Upper lobe of left lung (tissue), 6 donors: ENCODE results near the gene PSME3IP1. TPM values are rescaled to one million over a fixed set of nuclear protein-coding genes. Genes with fewer than 3 reads are reported as not detected.
"Not testable (repeated sequence)": the region's sequence is repeated elsewhere in the genome, so short reads cannot be mapped to it uniquely, and the experiment has no call there.

ENCODE experiments used
- ATAC-seq, 2 donors: fragments of 200-7000 bp; cut with Tn5 transposase; one replicate each; pipeline ENCODE4 v1.9.1; 2022; ENCODE audit warnings: mild to moderate bottlenecking in 2 of 2, moderate library complexity in 2 of 2; ENCODE audit not compliant: low FRiP score in 2 of 2
- DNase-seq, 2 donors: peaks; one replicate each; pipeline ENCODE4 v3.0.0-alpha.2; 2019 to 2020
- H3K27ac ChIP-seq, 4 donors: fragments of 200-600 bp; sonication (generic); one replicate each; pipeline ENCODE4 v1.5.1; 2016 to 2019
- H3K27me3 ChIP-seq, 4 donors: fragments of 200-600 bp; sonication (generic); one replicate each; pipeline ENCODE4 v1.5.1; 2017 to 2019
- H3K36me3 ChIP-seq, 4 donors: fragments of 200-600 bp; sonication (generic); one replicate each; pipeline ENCODE4 v1.5.1; 2016 to 2019
- H3K4me1 ChIP-seq, 4 donors: fragments of 200-600 bp; sonication (generic); one replicate each; pipeline ENCODE4 v1.5.1; 2018 to 2019
- H3K4me3 ChIP-seq, 4 donors: fragments of 200-600 bp; sonication (generic); one replicate each; pipeline ENCODE4 v1.5.1; 2017 to 2019; ENCODE audit warnings: mild to moderate bottlenecking in 2 of 4, moderate library complexity in 1 of 4
- H3K9me3 ChIP-seq, 4 donors: fragments of 200-600 bp; sonication (generic); one replicate each; pipeline ENCODE4 v1.5.1; 2018 to 2019
- CTCF ChIP-seq, 6 experiments: fragments of 450-650 bp in 4 of 6; fragments of 200-600 bp in 2 of 6; sonication (generic) in 2 of 6; IDR thresholded peaks; one replicate each; pipeline ENCODE4 v1.5.1; 2016 to 2019; ENCODE audit warnings: antibody characterized with exemption in 6 of 6
- EP300 ChIP-seq, 4 donors: sonication (generic); formaldehyde crosslinking; IDR thresholded peaks; one replicate each; pipeline ENCODE4 v1.5.1; 2017; ENCODE audit warnings: antibody characterized with exemption in 4 of 4, control low read depth in 2 of 4
- POLR2A ChIP-seq, 4 donors: fragments of 450-650 bp; IDR thresholded peaks; one replicate each; pipeline ENCODE4 v1.5.1; 2016 to 2017; ENCODE audit warnings: antibody characterized with exemption in 4 of 4, mild to moderate bottlenecking in 2 of 4
- POLR2AphosphoS5 ChIP-seq, 2 donors: sonication (generic); formaldehyde crosslinking; IDR thresholded peaks; one replicate each; pipeline ENCODE4 v1.5.1; 2017; ENCODE audit warnings: antibody characterized with exemption in 2 of 2
- WGBS, 2 donors: methylation state at CpG; one replicate each; pipeline ENCODE4 v1.1.5; 2017 to 2018; 5-methylcytosine and 5-hydroxymethylcytosine counted together
- total RNA-seq, 6 donors: library from RNA; depleted of rRNA in 4 of 6; stranded (reverse); fragments of >200 nt in 4 of 6; gene quantifications; one replicate each; pipeline versions ENCODE4 v1.1.0 to v1.2.1, GENCODE V29; 2016 to 2021
- donor health status: DM: no; HTN: no; CAD: no; lungs with moderate emphysema.
- donor health status: DM: no; HTN: yes; CAD: no; lungs with severe emphysema.

The PSME3IP1 gene
- total RNA-seq, 6 donors from 2014 or later: 49.9 to 113 (median 75.2) TPM

GRCh38 chr16:57190136-57190535 is 4.3 kb upstream of the PSME3IP1 start:
- no peak for TF ChIP-seq CTCF (IDR thresholded peaks at IDR 0.05)
- TF ChIP-seq POLR2AphosphoS5 (IDR thresholded peaks at IDR 0.05): no peak
- no peak for TF ChIP-seq POLR2A (IDR thresholded peaks at IDR 0.05)
- no peak for TF ChIP-seq EP300 (IDR thresholded peaks at IDR 0.05)
- H3K27ac ChIP-seq: peak overlapping the region in 1 of 4 donors; percentile 16
- no peaks in the 10 kb centered on the region for H3K9me3 ChIP-seq
- no peaks in the 10 kb centered on the region for H3K27me3 ChIP-seq
- DNase-seq (no peak), ATAC-seq (no peak)
- H3K36me3 ChIP-seq: peaks cover 0 to 3% (median 0%) of the 10 kb centered on the region in 4 donors
- H3K4me1 ChIP-seq: peaks cover 34 to 49% (median 41%) of the 10 kb centered on the region in 4 donors
- no peak overlapping the region for H3K4me3 ChIP-seq
- 96 to 100% methylated on average over 2 of the region's 2 CpGs for WGBS, 2 donors

- not testable (repeated sequence) for H3K27me3 ChIP-seq, H3K9me3 ChIP-seq, H3K36me3 ChIP-seq, DNase-seq, ATAC-seq, H3K27ac ChIP-seq, H3K4me3 ChIP-seq
- peaks cover 39 to 55% (median 43%) of the 10 kb centered on the region in 4 donors for H3K4me1 ChIP-seq
- WGBS, 2 donors: 97 to 98% methylated on average over 4 of the region's 4 CpGs
These were observed 3.7 kb upstream of the PSME3IP1 start for GRCh38 chr16:57189527-57189926.

DNA sequence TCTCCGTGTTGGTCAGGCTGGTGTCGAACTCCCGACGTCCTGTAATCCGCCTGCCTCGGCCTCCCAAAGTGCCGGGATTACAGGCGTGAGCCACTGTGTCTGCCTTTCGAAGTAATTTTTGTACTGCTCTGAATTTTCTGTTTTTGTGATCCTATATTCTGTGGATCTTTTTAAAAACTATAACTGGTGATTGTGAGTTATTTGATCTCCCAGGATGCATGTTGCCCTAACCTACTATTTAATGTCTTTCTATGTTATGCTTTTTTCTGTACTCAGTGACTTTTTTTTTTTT is 2.8 kb upstream of the PSME3IP1 start:
- Histone ChIP-seq H3K36me3 (peaks cover 0 to 3% (median 0%) of the 10 kb centered on the region in 4 donors), H3K4me3 (no peak overlapping the region), H3K27me3 (no peaks in the 10 kb centered on the region), H3K9me3 (no peaks in the 10 kb centered on the region), H3K4me1 (peaks cover 42 to 60% (median 45%) of the 10 kb centered on the region in 4 donors), H3K27ac (no peak overlapping the region)
- ATAC-seq: no peak
- WGBS, 2 donors: 94 to 95% methylated on average over 9 of the region's 9 CpGs
- no peak for TF ChIP-seq EP300 (IDR thresholded peaks at IDR 0.05)
- TF ChIP-seq POLR2AphosphoS5 (IDR thresholded peaks at IDR 0.05): no peak
- no peak for TF ChIP-seq CTCF (IDR thresholded peaks at IDR 0.05)
- TF ChIP-seq POLR2A (IDR thresholded peaks at IDR 0.05): no peak
- no peak for DNase-seq

GRCh38 chr16:57187902-57188710 is 2.3 kb upstream of the PSME3IP1 start:
- peaks cover 36 to 55% (median 43%) of the 10 kb centered on the region in 4 donors for H3K4me1 ChIP-seq
- not testable (repeated sequence) for ATAC-seq, DNase-seq, H3K36me3 ChIP-seq, H3K9me3 ChIP-seq, H3K27me3 ChIP-seq
- H3K4me3 ChIP-seq: peak overlapping the region in 2 of 4 donors; percentile 77 to 86
- H3K27ac ChIP-seq: peak overlapping the region in 2 of 4 donors; percentile 93 to 97
- WGBS, 2 donors: 78 to 81% methylated on average over 18 of the region's 18 CpGs

DNA sequence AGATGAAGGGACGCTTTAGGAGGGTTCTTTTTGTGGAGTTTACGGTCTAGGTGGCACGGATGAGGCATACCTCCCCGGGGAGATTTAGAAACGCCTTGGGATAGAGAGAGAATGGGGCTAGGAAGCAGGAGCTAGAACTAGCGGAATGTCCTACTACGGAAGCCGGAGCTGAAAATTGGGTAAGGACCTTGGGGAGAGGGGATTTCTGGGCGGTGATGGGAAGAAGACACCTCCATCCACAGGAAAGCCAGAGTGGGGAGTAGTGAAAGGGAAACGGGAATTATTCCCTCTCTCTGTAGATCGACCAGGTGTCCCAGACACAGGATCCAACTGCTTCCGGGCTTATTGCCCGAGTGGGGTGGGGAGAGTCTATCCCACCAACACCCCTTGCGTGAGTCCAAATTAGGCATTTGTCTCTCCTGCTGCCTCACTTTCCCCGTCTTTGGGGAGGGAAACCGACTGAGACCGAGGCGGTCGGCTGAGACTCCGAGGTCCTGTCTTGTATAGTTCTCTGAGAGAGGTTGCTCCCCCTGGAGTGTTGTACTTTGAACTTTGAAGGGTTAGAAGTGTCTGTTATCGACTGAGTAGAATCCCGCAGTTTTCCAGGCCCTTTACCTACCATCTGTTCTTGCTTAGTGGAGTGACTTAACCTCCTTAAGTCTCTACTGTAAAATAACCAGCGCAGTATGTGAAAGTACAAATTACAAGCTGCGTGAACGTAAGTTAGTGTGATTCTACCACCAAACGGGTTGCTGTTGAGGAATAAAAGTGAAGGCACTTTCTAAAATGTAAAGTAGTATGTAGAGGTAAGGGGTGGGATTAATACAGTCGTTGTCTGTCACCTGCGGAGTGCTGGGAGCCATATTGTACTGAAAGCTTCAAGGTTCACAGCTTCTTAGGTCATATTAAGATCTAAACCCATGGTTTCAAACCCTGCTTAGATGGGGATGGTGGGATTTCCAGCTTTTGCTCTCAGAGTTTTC is 1.3 kb upstream of the PSME3IP1 start:
- H3K4me3 ChIP-seq: peak overlapping the region; percentile 68 to 90 (median 82)
- DNase-seq: peak in 1 of 2 donors; percentile 31
- H3K36me3 ChIP-seq: peaks cover 0 to 3% (median 0%) of the 10 kb centered on the region in 4 donors
- H3K9me3 ChIP-seq: no peaks in the 10 kb centered on the region
- peak; percentile 2 to 9 for ATAC-seq
- H3K27me3 ChIP-seq: no peaks in the 10 kb centered on the region
- TF ChIP-seq POLR2AphosphoS5 (IDR thresholded peaks at IDR 0.05): no peak
- no peak for TF ChIP-seq EP300 (IDR thresholded peaks at IDR 0.05)
- TF ChIP-seq POLR2A (IDR thresholded peaks at IDR 0.05): no peak
- TF ChIP-seq CTCF (IDR thresholded peaks at IDR 0.05): no peak
- H3K4me1 ChIP-seq: peaks cover 36 to 49% (median 38%) of the 10 kb centered on the region in 4 donors
- 2 to 3% methylated on average over 27 to 28 of the region's 28 CpGs for WGBS, 2 donors
- H3K27ac ChIP-seq: peak overlapping the region; percentile 93 to 99 (median 96)
